GM12801 (cell line): ENCODE data around the gene GNA12.

Experiments used
- CTCF ChIP-seq: IDR thresholded peaks from one replicate; pipeline ENCODE4 v1.5.1; 2011; ENCODE audit warnings: control low read depth; ENCODE audit not compliant: insufficient read length; ENCODE audit errors: extremely low read depth

Gene GNA12

GRCh38 chr7:2824026-2824677 lies 20.0 kb downstream of the GNA12 start:
- no peak for TF ChIP-seq CTCF

DNA sequence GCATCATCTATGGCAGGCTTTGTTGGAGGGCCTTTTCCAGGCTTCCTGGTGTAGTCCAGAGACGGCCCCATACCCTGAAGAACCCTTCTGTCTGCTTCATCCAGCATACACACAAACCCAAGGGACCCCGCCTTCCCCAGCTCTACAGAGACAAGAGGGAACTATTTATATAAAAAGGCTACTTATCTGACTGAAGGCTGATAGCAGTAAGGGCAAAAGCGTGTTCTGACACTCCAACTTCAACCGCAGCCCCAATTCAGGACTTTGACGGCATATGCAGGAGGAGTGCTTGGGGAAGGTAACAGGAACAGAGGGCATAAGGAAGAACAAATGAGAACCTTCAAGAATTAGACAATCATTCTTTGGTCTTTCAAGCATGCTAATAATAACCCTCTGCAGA lies 21.0 kb downstream of the GNA12 start:
- TF ChIP-seq CTCF = no peak

DNA sequence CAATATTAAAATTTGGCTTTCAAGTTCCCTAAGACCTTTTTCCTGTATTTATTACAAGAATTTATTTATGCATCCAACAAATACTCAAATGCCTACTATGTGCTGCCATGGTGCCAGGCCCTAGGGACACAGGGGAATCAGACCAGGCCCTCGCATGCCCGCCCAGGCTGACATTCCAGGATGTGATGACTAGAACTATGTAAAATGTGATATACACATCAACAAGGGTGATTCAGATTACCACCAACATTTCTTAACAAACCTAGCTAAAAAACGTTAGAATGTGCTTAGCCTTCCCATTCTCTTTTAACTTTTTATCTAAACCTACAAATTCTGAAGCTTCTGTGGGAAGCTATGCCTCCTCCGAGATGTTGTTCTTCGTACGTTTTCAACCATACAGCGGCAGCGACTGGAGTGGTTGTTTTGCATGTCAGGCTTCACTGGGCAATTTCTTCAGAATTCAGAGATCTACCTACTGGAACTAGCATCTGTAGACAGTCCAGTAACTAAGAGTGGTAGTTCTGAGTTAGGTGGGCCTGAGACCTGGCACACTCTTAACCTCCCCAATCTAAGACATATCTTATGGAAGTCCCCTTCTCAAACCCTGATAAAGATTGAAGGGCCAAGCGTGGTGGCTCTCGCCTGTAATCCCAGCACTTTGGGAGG lies 22.1 kb downstream of the GNA12 start:
- no peak for TF ChIP-seq CTCF

DNA sequence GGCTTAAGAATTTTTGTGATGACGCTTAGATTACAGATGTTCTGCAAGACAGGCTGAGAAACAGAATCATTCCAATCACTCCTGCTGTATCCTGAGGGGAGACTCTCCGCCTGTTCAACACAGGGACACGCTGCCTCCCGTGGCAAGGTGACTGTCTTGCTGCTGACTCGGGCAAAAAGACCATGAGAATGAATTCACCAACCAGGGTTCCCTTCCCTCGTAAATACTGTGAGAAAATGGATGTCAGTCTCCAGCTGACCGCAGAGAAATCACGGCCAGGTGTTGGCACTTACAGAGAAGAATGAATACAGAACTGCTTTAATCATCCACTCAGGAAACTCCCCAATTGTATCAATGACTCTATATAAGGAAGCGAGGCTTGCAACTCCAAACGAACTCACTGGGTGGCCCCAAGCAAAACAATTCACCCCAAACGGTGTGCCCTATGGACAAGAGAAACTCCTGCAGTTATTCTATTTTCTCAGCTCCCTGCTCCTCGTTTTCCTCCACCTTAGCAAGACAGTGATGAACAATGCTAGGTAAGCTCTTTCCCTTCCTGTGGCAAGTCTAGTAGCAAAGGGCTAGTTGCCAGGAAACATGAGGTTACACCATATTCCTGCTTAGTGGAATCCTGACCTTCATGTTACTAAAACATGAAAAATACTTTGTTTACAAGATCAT lies 22.8 kb downstream of the GNA12 start:
- TF ChIP-seq CTCF = no peak

- no peak for TF ChIP-seq CTCF
Observed at GRCh38 chr7:2820508-2820934, 23.6 kb downstream of the GNA12 start.

DNA sequence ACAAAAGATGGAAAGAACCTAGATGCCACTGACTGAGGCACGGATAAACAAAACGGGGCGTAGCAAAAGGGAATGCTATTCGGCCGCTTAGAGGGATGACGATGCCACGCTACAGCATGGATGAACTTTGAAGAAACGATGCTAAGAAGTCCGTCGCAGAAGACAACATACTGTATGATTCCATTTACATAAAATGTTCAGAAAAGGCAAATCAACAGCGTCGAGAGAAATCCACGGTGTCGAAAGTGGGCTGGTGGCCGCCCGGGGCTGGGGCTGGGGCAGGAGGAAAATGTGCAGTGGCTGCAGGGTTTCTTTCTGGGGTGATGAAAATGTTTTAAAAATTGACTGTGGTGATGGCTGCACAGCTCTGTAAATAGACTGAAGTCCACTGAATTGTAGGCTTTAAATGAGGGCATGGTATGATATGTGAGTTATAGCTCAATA lies 24.1 kb downstream of the GNA12 start:
- TF ChIP-seq CTCF = no peak

DNA sequence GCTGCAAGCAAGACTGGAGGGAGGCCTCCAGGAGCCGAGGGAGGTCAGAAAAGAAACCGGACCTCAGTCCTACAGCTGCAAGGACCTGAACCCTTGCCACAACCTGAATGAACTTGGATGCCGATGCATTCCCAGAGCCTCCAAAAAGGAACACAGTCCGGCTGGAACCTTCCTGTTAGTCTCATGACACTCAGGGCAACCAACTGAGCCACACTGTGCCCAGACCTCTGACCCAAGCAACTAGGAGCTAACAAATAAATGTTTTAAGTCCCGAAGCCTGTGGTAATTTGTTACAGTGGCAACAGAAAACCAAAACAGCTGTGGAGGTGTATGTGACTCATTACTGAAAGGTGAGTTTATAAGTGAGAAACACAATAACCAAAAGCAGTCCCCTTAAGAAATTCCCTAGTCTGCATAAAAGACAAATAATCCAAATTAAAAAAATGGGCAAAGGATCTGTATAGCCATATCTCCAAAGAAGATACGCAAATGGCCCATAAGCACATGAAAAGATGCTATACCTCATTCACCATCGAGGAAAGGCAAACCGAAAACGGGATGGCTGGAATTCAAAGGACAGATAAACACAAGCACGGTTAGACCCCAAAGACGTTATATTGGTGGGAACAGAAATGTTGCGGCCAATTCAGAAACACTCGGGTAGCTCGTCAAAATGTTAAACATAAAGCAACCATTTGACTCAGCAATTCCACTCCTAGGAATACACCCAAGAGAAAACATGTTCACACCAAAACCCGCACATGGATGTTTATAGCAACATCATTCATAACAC lies 24.8 kb downstream of the GNA12 start:
- no peak for TF ChIP-seq CTCF
